GM19452 (cell line): ENCODE results near the gene HSH2D.
"Not testable (repeated sequence)": the region's sequence is repeated elsewhere in the genome, so short reads cannot be mapped to it uniquely, and the experiment has no call there.

Experiments used
- ATAC-seq: cut with Tn5 transposase; IDR thresholded peaks from one replicate; pipeline ENCODE4 v1.9.1; 2021; ENCODE audit not compliant: unreplicated experiment

HSH2D gene

GRCh38 chr19:16143399-16144215, at the start of gene HSH2D:
HSH2D (plus strand) TSS chr19:16143685; CDS start chr19:16148751, 5,066 bp downstream.
- peak; percentile 57 for ATAC-seq

- no peak for ATAC-seq
Measured at GRCh38 chr19:16094360-16095070, 49.0 kb upstream of the HSH2D start.

GRCh38 chr19:16095071-16095571, 48.4 kb upstream of the HSH2D start:
- ATAC-seq, result no peak

GRCh38 chr19:16096280-16096855, 47.1 kb upstream of the HSH2D start:
- ATAC-seq, result no peak

GRCh38 chr19:16098416-16098768, 45.1 kb upstream of the HSH2D start:
- ATAC-seq, result no peak

GRCh38 chr19:16098821-16099220, 44.7 kb upstream of the HSH2D start:
- no peak for ATAC-seq

GRCh38 chr19:16099314-16099965, 44.0 kb upstream of the HSH2D start:
- ATAC-seq, result not testable (repeated sequence)

GRCh38 chr19:16100524-16100923, 43.0 kb upstream of the HSH2D start:
- no peak for ATAC-seq

- no peak for ATAC-seq
Measured at GRCh38 chr19:16104722-16105121, 38.8 kb upstream of the HSH2D start.

- ATAC-seq, result no peak
Measured at GRCh38 chr19:16106121-16106520, 37.4 kb upstream of the HSH2D start.

- ATAC-seq, result peak; percentile 87
Measured at GRCh38 chr19:16111160-16111908, 32.2 kb upstream of the HSH2D start, which contains the start of gene RAB8A. RAB8A (plus strand) TSS chr19:16111889; CDS start chr19:16111902, 13 bp downstream.

GRCh38 chr19:16111909-16112752, 31.4 kb upstream of the HSH2D start:
- ATAC-seq, result no peak

- ATAC-seq, result no peak
Measured at GRCh38 chr19:16112778-16113177, 30.7 kb upstream of the HSH2D start.

- ATAC-seq, result no peak
Measured at GRCh38 chr19:16113727-16114126, 29.8 kb upstream of the HSH2D start.

- no peak for ATAC-seq
Measured at GRCh38 chr19:16115301-16116039, 28.0 kb upstream of the HSH2D start.

GRCh38 chr19:16116067-16116466, 27.4 kb upstream of the HSH2D start:
- no peak for ATAC-seq

GRCh38 chr19:16117594-16118033, 25.9 kb upstream of the HSH2D start:
- no peak for ATAC-seq

GRCh38 chr19:16118489-16119033, 24.9 kb upstream of the HSH2D start:
- peak; percentile 78 for ATAC-seq
